ENCODE data around the gene GPRIN3. TPM values are rescaled to one million over a fixed set of nuclear protein-coding genes. Genes with fewer than 3 reads are reported as not detected.

Gene GPRIN3
- polyA plus RNA-seq, 4 donors, result 6.1 to 9.2 (median 6.6) TPM

- no peak for DNase-seq (ENCODE audit: low read depth in 4 of 4, low spot score in 2 of 4)
These were observed 12.9 kb downstream of the GPRIN3 start for GRCh38 chr4:89294573-89295269.

- DNase-seq (ENCODE audit: low read depth in 4 of 4, low spot score in 2 of 4), result no peak
These were observed 14.3 kb downstream of the GPRIN3 start for GRCh38 chr4:89293299-89293698.

- no peak for DNase-seq (ENCODE audit: low read depth in 4 of 4, low spot score in 2 of 4)
These were observed 16.7 kb downstream of the GPRIN3 start for GRCh38 chr4:89290727-89291516.

- DNase-seq (ENCODE audit: low read depth in 4 of 4, low spot score in 2 of 4), result no peak
These were observed 18.3 kb downstream of the GPRIN3 start for GRCh38 chr4:89289312-89289711.

GRCh38 chr4:89288430-89288829 lies 19.2 kb downstream of the GPRIN3 start:
- DNase-seq (ENCODE audit: low read depth in 4 of 4, low spot score in 2 of 4), result no peak

GRCh38 chr4:89287945-89288344 lies 19.7 kb downstream of the GPRIN3 start:
- DNase-seq (ENCODE audit: low read depth in 4 of 4, low spot score in 2 of 4), result no peak

GRCh38 chr4:89285745-89286144 lies 21.9 kb downstream of the GPRIN3 start:
- DNase-seq (ENCODE audit: low read depth in 4 of 4, low spot score in 2 of 4), result no peak

GRCh38 chr4:89284828-89285227 lies 22.8 kb downstream of the GPRIN3 start:
- DNase-seq (ENCODE audit: low read depth in 4 of 4, low spot score in 2 of 4), result no peak

GRCh38 chr4:89284020-89284424 lies 23.6 kb downstream of the GPRIN3 start:
- no peak for DNase-seq (ENCODE audit: low read depth in 4 of 4, low spot score in 2 of 4)

GRCh38 chr4:89283226-89284009 lies 24.2 kb downstream of the GPRIN3 start:
- DNase-seq (ENCODE audit: low read depth in 4 of 4, low spot score in 2 of 4), result no peak

GRCh38 chr4:89279385-89279784 lies 28.2 kb downstream of the GPRIN3 start:
- no peak for DNase-seq (ENCODE audit: low read depth in 4 of 4, low spot score in 2 of 4)

- no peak for DNase-seq (ENCODE audit: low read depth in 4 of 4, low spot score in 2 of 4)
These were observed 30.2 kb downstream of the GPRIN3 start for GRCh38 chr4:89277412-89277811.

- DNase-seq (ENCODE audit: low read depth in 4 of 4, low spot score in 2 of 4), result no peak
These were observed 31.3 kb downstream of the GPRIN3 start for GRCh38 chr4:89276296-89276695.

GRCh38 chr4:89275587-89275986 lies 32.0 kb downstream of the GPRIN3 start:
- DNase-seq (ENCODE audit: low read depth in 4 of 4, low spot score in 2 of 4), result no peak

GRCh38 chr4:89273741-89274141 lies 33.9 kb downstream of the GPRIN3 start:
- no peak for DNase-seq (ENCODE audit: low read depth in 4 of 4, low spot score in 2 of 4)

GRCh38 chr4:89270792-89271191 lies 36.8 kb downstream of the GPRIN3 start:
- DNase-seq (ENCODE audit: low read depth in 4 of 4, low spot score in 2 of 4), result no peak

GRCh38 chr4:89269121-89269666 lies 38.4 kb downstream of the GPRIN3 start:
- DNase-seq (ENCODE audit: low read depth in 4 of 4, low spot score in 2 of 4), result no peak

- DNase-seq (ENCODE audit: low read depth in 4 of 4, low spot score in 2 of 4), result no peak
These were observed 38.9 kb downstream of the GPRIN3 start for GRCh38 chr4:89268679-89269078.

GRCh38 chr4:89267846-89268245 lies 39.8 kb downstream of the GPRIN3 start:
- DNase-seq (ENCODE audit: low read depth in 4 of 4, low spot score in 2 of 4), result no peak

GRCh38 chr4:89267392-89267791 lies 40.2 kb downstream of the GPRIN3 start:
- DNase-seq (ENCODE audit: low read depth in 4 of 4, low spot score in 2 of 4), result no peak

GRCh38 chr4:89266128-89266527 lies 41.5 kb downstream of the GPRIN3 start:
- no peak for DNase-seq (ENCODE audit: low read depth in 4 of 4, low spot score in 2 of 4)

Data from left renal cortex interstitium (tissue), 4 donors.